ENCODE results near the gene FOXO4. TPM values are rescaled to one million over a fixed set of nuclear protein-coding genes. Genes with fewer than 3 reads are reported as not detected.

FOXO4 gene
- total RNA-seq, 4 donors from 2014 or later: 35.2 to 48.0 (median 41.8) TPM

DNA sequence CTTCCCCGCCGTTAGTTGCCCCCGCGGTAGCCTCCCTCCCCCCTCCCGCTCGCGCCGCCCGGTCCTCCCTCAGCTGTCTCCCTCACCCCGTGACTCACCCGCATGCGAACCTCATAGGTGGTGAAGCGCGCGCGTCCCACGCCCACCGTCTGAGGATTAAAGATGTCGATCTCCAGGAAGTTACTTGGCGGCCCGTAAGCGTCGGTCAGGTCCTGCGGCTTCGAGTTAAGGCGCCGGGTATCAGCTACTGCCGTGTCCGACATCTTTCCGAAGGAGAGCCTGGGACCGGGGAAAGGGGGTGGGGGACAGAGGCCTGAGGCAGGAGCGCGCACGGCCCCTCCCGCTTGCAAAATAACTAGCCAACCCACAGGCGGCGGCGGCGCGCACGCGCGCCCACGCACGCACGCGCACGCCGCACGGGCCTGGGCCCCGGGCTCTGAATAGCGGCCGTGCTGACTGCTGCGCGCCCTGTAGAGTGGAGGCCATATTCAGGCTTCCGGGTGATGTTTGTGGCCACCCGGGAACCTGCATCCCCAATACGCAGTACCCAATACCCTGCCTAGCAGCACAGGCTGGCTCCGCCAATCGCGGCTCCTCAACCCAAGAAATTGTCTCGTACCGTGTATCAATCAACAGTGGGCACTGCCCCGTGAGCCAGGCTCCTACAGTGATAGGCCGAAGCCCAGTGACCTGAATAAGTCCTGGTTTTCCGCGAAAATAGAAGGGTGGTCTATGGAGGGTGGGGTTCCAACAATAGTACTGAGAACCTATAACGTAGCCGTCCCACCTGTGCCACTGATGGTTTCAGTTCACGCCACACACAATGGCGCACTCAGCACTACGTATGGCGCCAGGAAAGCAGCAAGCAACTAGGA, 27.4 kb upstream of the FOXO4 start, which contains the start of gene SNX12:
Gene SNX12 (minus strand): TSS at position 291 of the 875 bp plus-strand sequence. CDS start 28 bp downstream, at position 263.
- peaks cover 3 to 8% of the 10 kb centered on the region in 2 donors for H3K4me1 ChIP-seq
- peak within 1 kb of the TSS; percentile 66 to 74 (median 72) for H3K4me3 ChIP-seq
- peak within 1 kb of the TSS; percentile 86 to 93 (median 89) for H3K27ac ChIP-seq
- peak; percentile 72 to 78 for TF ChIP-seq POLR2A (IDR thresholded peaks at IDR 0.05)
- TF ChIP-seq, protein P1, sequence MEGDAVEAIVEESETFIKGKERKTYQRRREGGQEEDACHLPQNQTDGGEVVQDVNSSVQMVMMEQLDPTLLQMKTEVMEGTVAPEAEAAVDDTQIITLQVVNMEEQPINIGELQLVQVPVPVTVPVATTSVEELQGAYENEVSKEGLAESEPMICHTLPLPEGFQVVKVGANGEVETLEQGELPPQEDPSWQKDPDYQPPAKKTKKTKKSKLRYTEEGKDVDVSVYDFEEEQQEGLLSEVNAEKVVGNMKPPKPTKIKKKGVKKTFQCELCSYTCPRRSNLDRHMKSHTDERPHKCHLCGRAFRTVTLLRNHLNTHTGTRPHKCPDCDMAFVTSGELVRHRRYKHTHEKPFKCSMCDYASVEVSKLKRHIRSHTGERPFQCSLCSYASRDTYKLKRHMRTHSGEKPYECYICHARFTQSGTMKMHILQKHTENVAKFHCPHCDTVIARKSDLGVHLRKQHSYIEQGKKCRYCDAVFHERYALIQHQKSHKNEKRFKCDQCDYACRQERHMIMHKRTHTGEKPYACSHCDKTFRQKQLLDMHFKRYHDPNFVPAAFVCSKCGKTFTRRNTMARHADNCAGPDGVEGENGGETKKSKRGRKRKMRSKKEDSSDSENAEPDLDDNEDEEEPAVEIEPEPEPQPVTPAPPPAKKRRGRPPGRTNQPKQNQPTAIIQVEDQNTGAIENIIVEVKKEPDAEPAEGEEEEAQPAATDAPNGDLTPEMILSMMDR (IDR thresholded peaks at IDR 0.05 in 4 of 5, conservative IDR thresholded peaks at IDR 0.05 in 1 of 5): peak in 3 of 5 experiments; percentile 72 to 96 (median 86)
- intact Hi-C loops (cut with DNase I; ENCODE audit: low total_unique reads): loop anchor here (1.0 to 5.0 kb wide), 4 partner anchors 27 to 184 kb away; partner anchors contain the start of genes FOXO4, MED12 and ZMYM3
- H3K36me3 ChIP-seq: no peaks in the 10 kb centered on the region
- ATAC-seq: peak; percentile 96 to 97
- DNase-seq: peak; percentile 85 to 91
- no peaks in the 10 kb centered on the region for H3K27me3 ChIP-seq
- no peaks in the 10 kb centered on the region for H3K9me3 ChIP-seq
- in situ Hi-C loops (cut with MboI; ENCODE audit: low sequenced_read_pairs in 4 of 4): no loop called here

DNA sequence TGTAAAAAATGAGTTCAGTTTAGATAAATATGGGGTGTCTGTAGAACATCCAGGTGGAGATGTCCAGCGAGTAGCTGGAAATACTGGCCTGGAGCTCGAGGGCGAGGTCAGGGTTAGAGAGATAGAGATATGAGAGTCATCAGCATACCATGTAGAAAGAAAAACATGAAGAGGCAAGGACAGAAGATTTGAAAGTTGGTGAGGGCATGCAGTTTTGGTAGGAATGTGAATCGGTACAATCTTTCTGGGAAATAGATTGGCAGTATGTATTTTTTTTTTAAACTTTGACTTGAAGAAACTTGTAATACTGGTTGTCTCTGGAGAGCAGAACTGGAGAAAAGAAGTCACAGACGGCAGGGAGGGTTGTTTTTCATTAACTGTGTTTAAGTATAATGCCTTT, 25.1 kb upstream of the FOXO4 start:
- in situ Hi-C loops (cut with MboI; ENCODE audit: low sequenced_read_pairs in 4 of 4) (no loop called here), intact Hi-C loops (cut with DNase I; ENCODE audit: low total_unique reads) (no loop called here)
- DNase-seq (no peak), ATAC-seq (no peak)
- Histone ChIP-seq H3K36me3 (no peaks in the 10 kb centered on the region), H3K27me3 (no peaks in the 10 kb centered on the region), H3K4me1 (peaks cover 3 to 8% of the 10 kb centered on the region in 2 donors), H3K27ac (no peak overlapping the region), H3K4me3 (no peak overlapping the region), H3K9me3 (no peaks in the 10 kb centered on the region)
- TF ChIP-seq, protein P1 (IDR thresholded peaks at IDR 0.05 in 4 of 5, conservative IDR thresholded peaks at IDR 0.05 in 1 of 5): no peak
- no peak for TF ChIP-seq POLR2A (IDR thresholded peaks at IDR 0.05)

DNA sequence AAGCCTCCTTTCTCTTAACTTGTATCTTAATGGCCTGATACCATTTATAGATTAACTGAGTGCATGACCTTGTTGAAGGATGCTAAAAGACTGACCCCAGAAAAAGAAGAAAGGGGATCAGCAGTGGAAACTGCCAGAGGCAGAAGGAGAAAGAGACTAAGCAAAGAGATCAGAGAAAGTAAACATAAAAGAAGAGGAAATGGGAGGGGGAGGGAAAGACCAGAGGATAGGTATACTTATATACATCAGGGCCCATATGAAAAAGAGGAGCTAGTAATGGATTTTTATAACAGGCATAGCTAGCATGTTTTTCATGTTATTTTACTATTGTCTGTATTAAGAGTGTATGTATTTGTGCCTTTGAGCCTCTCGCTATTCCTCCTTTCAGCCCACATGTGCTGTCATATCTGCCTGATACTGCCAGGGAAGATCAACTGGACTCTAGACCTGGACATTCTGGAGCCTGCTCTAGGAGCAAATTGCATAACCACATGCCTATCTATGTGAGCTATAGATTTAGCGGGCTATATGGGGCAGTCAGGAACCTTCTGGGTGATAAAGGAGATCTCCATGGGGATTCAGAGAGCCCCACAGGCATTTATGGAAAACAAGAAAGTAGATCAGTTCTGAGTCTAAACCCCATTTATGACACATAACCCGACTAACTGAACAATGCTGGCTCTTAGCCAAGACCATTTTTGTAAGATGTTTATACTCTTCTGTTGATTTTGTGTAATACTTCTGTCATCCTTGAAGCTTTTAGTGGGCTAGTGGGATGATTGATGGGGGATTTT, 14.1 kb upstream of the FOXO4 start:
- DNase-seq (no peak), ATAC-seq (no peak)
- in situ Hi-C loops (cut with MboI; ENCODE audit: low sequenced_read_pairs in 4 of 4) (no loop called here), intact Hi-C loops (cut with DNase I; ENCODE audit: low total_unique reads) (no loop called here)
- Histone ChIP-seq H3K27ac (no peak overlapping the region), H3K9me3 (no peaks in the 10 kb centered on the region), H3K4me1 (no peaks in the 10 kb centered on the region), H3K4me3 (no peak overlapping the region), H3K27me3 (no peaks in the 10 kb centered on the region), H3K36me3 (no peaks in the 10 kb centered on the region)
- TF ChIP-seq, protein P1 (IDR thresholded peaks at IDR 0.05 in 4 of 5, conservative IDR thresholded peaks at IDR 0.05 in 1 of 5): no peak
- TF ChIP-seq POLR2A (IDR thresholded peaks at IDR 0.05): no peak

DNA sequence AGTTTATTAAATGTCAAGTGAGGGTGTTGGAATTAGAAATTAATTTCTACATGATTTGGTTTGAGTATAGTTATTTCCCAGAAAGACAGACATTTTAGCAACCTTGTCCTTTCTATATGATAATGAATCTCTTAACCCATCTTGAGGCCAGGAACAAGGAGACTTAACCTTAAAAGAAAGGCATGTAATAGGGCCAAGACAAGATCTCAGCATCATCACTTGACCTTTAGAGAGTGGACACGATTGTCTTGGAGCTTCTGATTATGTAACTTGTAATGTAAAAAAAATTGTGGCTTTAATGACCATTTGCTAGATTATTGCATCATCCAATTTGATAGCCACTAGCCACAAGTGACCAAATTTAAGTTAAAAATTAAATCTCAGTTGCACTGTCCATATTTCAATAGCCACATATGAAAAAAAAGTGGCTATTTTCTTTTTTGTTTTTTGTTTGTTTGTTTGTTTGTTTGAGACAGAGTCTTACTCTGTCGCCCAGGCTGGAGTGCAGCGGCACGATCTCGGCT, 13.5 kb upstream of the FOXO4 start:
- Histone ChIP-seq H3K36me3 (no peaks in the 10 kb centered on the region), H3K9me3 (no peaks in the 10 kb centered on the region), H3K27me3 (no peaks in the 10 kb centered on the region), H3K4me3 (no peak overlapping the region), H3K4me1 (no peaks in the 10 kb centered on the region), H3K27ac (no peak overlapping the region)
- no peak for ATAC-seq
- intact Hi-C loops (cut with DNase I; ENCODE audit: low total_unique reads): no loop called here
- in situ Hi-C loops (cut with MboI; ENCODE audit: low sequenced_read_pairs in 4 of 4): no loop called here
- TF ChIP-seq, protein P1 (IDR thresholded peaks at IDR 0.05 in 4 of 5, conservative IDR thresholded peaks at IDR 0.05 in 1 of 5): no peak
- no peak for TF ChIP-seq POLR2A (IDR thresholded peaks at IDR 0.05)
- DNase-seq: no peak
